Gastroesophageal sphincter (tissue), 4 donors: ENCODE results near the gene LRIG3. TPM values are rescaled to one million over a fixed set of nuclear protein-coding genes. Genes with fewer than 3 reads are reported as not detected.

Source experiments
- ATAC-seq: fragments of 150-250 bp; one replicate; pipeline ENCODE4 v1.9.1; 2016; ENCODE audit warnings: mild to moderate bottlenecking, moderate library complexity
- H3K27ac ChIP-seq, 4 donors: fragments of 200-600 bp; sonication (generic) in 3 of 4; 1 replicate in 3 of 4; 2 replicates in 1 of 4; pipeline ENCODE4 v1.5.1; 2016 to 2019
- H3K27me3 ChIP-seq: fragments of 200-600 bp; sonication (generic); one replicate; pipeline ENCODE4 v1.5.1; 2019
- H3K36me3 ChIP-seq, 2 donors: fragments of 200-600 bp; sonication (generic); one replicate each; pipeline ENCODE4 v1.5.1; 2019; ENCODE audit warnings: control low read depth in 1 of 2
- H3K4me1 ChIP-seq, 3 donors: fragments of 200-600 bp; sonication (generic); 1 replicate in 2 of 3; 2 replicates in 1 of 3; pipeline ENCODE4 v1.5.1; 2016 to 2019; ENCODE audit warnings: control low read depth in 2 of 3
- H3K4me3 ChIP-seq, 2 donors: fragments of 200-600 bp; sonication (generic); one replicate each; pipeline ENCODE4 v1.5.1; 2019; ENCODE audit warnings: mild to moderate bottlenecking in 1 of 2, moderate library complexity in 1 of 2
- H3K9me3 ChIP-seq, 3 donors: fragments of 200-600 bp; sonication (generic); one replicate each; pipeline ENCODE4 v1.5.1; 2017 to 2019; ENCODE audit warnings: control low read depth in 2 of 3
- CTCF ChIP-seq, 4 experiments: fragments of 200-600 bp in 2 of 4; fragments of 450-650 bp in 2 of 4; sonication (generic) in 1 of 4; IDR thresholded peaks; one replicate each; pipeline ENCODE4 v1.5.1; 2017 to 2019; ENCODE audit warnings: antibody characterized with exemption in 4 of 4, mild to moderate bottlenecking in 2 of 4, moderate library complexity in 2 of 4
- EP300 ChIP-seq: sonication (generic); formaldehyde crosslinking; IDR thresholded peaks from one replicate; pipeline ENCODE4 v1.6.1; 2017; ENCODE audit warnings: antibody characterized with exemption, mild to moderate bottlenecking
- POLR2A ChIP-seq, 2 donors: fragments of 450-650 bp; IDR thresholded peaks; one replicate each; pipeline ENCODE4 v1.6.1; 2017; ENCODE audit warnings: antibody characterized with exemption in 2 of 2, mild to moderate bottlenecking in 2 of 2, moderate library complexity in 1 of 2
- POLR2AphosphoS5 ChIP-seq: sonication (generic); formaldehyde crosslinking; IDR thresholded peaks from one replicate; pipeline ENCODE4 v1.6.1; 2017; ENCODE audit warnings: antibody characterized with exemption
- WGBS, 2 donors: methylation state at CpG; one replicate each; pipeline ENCODE4 v1.1.5; 2018; ENCODE audit warnings: low coverage in 1 of 2; 5-methylcytosine and 5-hydroxymethylcytosine counted together
- total RNA-seq, 4 donors: library from RNA; depleted of rRNA; stranded (reverse); fragments of >200 nt; gene quantifications; one replicate each; pipeline ENCODE4 v1.1.0, GENCODE V29; 2016

Gene LRIG3
- total RNA-seq, 4 donors from 2014 or later = 52.7 to 170 (median 93.3) TPM

- Histone ChIP-seq H3K27ac (no peak overlapping the region), H3K4me1 (no peaks in the 10 kb centered on the region), H3K9me3 (no peaks in the 10 kb centered on the region), H3K27me3 (no peaks in the 10 kb centered on the region), H3K36me3 (no peaks in the 10 kb centered on the region), H3K4me3 (no peak overlapping the region)
- 62 to 86% methylated on average over 3 of the region's 3 CpGs for WGBS, 2 donors
- no peak for TF ChIP-seq POLR2A (IDR thresholded peaks at IDR 0.05)
- no peak for TF ChIP-seq POLR2AphosphoS5
- no peak for TF ChIP-seq EP300
- no peak for ATAC-seq
Measured at GRCh38 chr12:58850826-58851225, 69.5 kb downstream of the LRIG3 start.

- H3K27ac ChIP-seq = no peak overlapping the region
- 17 to 30% methylated on average over 5 of the region's 5 CpGs for WGBS, 2 donors
- no peaks in the 10 kb centered on the region for H3K4me1 ChIP-seq
- TF ChIP-seq POLR2AphosphoS5 = no peak
- TF ChIP-seq EP300 = no peak
- no peak overlapping the region for H3K4me3 ChIP-seq
- H3K9me3 ChIP-seq = no peaks in the 10 kb centered on the region
- H3K36me3 ChIP-seq = no peaks in the 10 kb centered on the region
- no peak for ATAC-seq
- H3K27me3 ChIP-seq = no peaks in the 10 kb centered on the region
Measured at GRCh38 chr12:58847901-58848600, 72.3 kb downstream of the LRIG3 start.

GRCh38 chr12:58844161-58844560 is 76.1 kb downstream of the LRIG3 start:
- H3K9me3 ChIP-seq = peaks cover 0 to 6% (median 0%) of the 10 kb centered on the region in 3 donors
- TF ChIP-seq EP300 (no peak), CTCF (IDR thresholded peaks at IDR 0.05) (no peak), POLR2AphosphoS5 (no peak), POLR2A (IDR thresholded peaks at IDR 0.05) (no peak)
- no peak for ATAC-seq
- H3K4me3 ChIP-seq = no peak overlapping the region
- H3K36me3 ChIP-seq = no peaks in the 10 kb centered on the region
- no peaks in the 10 kb centered on the region for H3K27me3 ChIP-seq
- 94% methylated on average over 3 to 4 of the region's 4 CpGs for WGBS, 2 donors
- H3K27ac ChIP-seq = no peak overlapping the region
- no peaks in the 10 kb centered on the region for H3K4me1 ChIP-seq

GRCh38 chr12:58841058-58841798 is 79.1 kb downstream of the LRIG3 start:
- 93 to 100% methylated on average over 1 to 7 of the region's 15 CpGs for WGBS, 2 donors
- H3K27me3 ChIP-seq = no peaks in the 10 kb centered on the region
- H3K36me3 ChIP-seq = no peaks in the 10 kb centered on the region
- H3K4me1 ChIP-seq = no peaks in the 10 kb centered on the region
- ATAC-seq = no peak
- peaks cover 0 to 19% (median 0%) of the 10 kb centered on the region in 3 donors for H3K9me3 ChIP-seq
- H3K4me3 ChIP-seq = no peak overlapping the region
- no peak for TF ChIP-seq POLR2AphosphoS5
- no peak for TF ChIP-seq EP300
- no peak overlapping the region for H3K27ac ChIP-seq

- TF ChIP-seq EP300 = no peak
- TF ChIP-seq CTCF (IDR thresholded peaks at IDR 0.05) = no peak
- no peak for TF ChIP-seq POLR2AphosphoS5
- TF ChIP-seq POLR2A (IDR thresholded peaks at IDR 0.05) = no peak
- no peak for ATAC-seq
- WGBS, 2 donors = 72 to 79% methylated on average over 3 of the region's 3 CpGs
Measured at GRCh38 chr12:58833853-58834252, 86.5 kb downstream of the LRIG3 start.

GRCh38 chr12:58832920-58833319 is 87.4 kb downstream of the LRIG3 start:
- H3K27ac ChIP-seq = no peak overlapping the region
- H3K4me3 ChIP-seq = no peak overlapping the region
- TF ChIP-seq POLR2A (IDR thresholded peaks at IDR 0.05) (no peak), POLR2AphosphoS5 (no peak), EP300 (no peak), CTCF (IDR thresholded peaks at IDR 0.05) (no peak)
- H3K27me3 ChIP-seq = no peaks in the 10 kb centered on the region
- no peaks in the 10 kb centered on the region for H3K36me3 ChIP-seq
- H3K4me1 ChIP-seq = no peaks in the 10 kb centered on the region
- peaks cover 0 to 12% (median 0%) of the 10 kb centered on the region in 3 donors for H3K9me3 ChIP-seq
- WGBS, 2 donors = 89 to 100% methylated on average over 1 of the region's 1 CpG
- no peak for ATAC-seq

More at GRCh38 chr12:58833853-58834252, 86.5 kb downstream of the LRIG3 start:
- Histone ChIP-seq H3K27me3 (no peaks in the 10 kb centered on the region), H3K4me1 (no peaks in the 10 kb centered on the region), H3K27ac (no peak overlapping the region), H3K36me3 (no peaks in the 10 kb centered on the region), H3K9me3 (peaks cover 0 to 12% (median 0%) of the 10 kb centered on the region in 3 donors), H3K4me3 (no peak overlapping the region)
